GM23248 (cell line): ENCODE measurements around the gene CCDC171.

ENCODE experiments used
- EZH2 ChIP-seq: fragments of 200-600 bp; sonication (generic); IDR thresholded peaks from 2 replicates; pipeline ENCODE4 v1.6.1; 2018; ENCODE audit warnings: antibody characterized with exemption, mild to moderate bottlenecking; ENCODE audit not compliant: insufficient read depth, poor library complexity, severe bottlenecking
- EZH2phosphoT487 ChIP-seq: fragments of 200-600 bp; sonication (generic); IDR thresholded peaks from 2 replicates; pipeline ENCODE4 v1.6.1; 2018; ENCODE audit warnings: antibody characterized with exemption, moderate library complexity, mild to moderate bottlenecking, low read depth; ENCODE audit not compliant: insufficient read depth

- TF ChIP-seq EZH2 = no peak
- TF ChIP-seq EZH2phosphoT487 = no peak
Measured at GRCh38 chr9:15592317-15592716, 39.5 kb downstream of the CCDC171 start.
